BE2C (cell line): ENCODE measurements around the gene ATP2A3.
A peak's percentile ranks its signal among the peaks of the same experiment; 100 is the strongest.

Source experiments
- DNase-seq: peaks from one replicate; pipeline ENCODE4 v3.0.0-alpha.2; 2020
- H3K27me3 ChIP-seq: fragments of 250-450 bp; sonication (Bioruptor Pico); 2 replicates; pipeline ENCODE4 v1.5.1; 2020; ENCODE audit warnings: mild to moderate bottlenecking
- H3K36me3 ChIP-seq: fragments of 250-450 bp; sonication (Bioruptor Pico); 2 replicates; pipeline ENCODE4 v1.5.1; 2020; ENCODE audit warnings: mild to moderate bottlenecking
- H3K4me1 ChIP-seq: fragments of 250-450 bp; sonication (Bioruptor Pico); 2 replicates; pipeline ENCODE4 v1.5.1; 2020
- H3K4me3 ChIP-seq: 2 replicates; pipeline ENCODE4 v1.5.1; 2011; ENCODE audit warnings: low read depth, low read length
- H3K9me3 ChIP-seq: fragments of 250-450 bp; sonication (Bioruptor Pico); 2 replicates; pipeline ENCODE4 v1.5.1; 2020
- TF ChIP-seq, protein P1 (sequence below): IDR thresholded peaks from 2 replicates; pipeline ENCODE4 v1.5.1; 2012; ENCODE audit warnings: mild to moderate bottlenecking, low read depth, low read length

The ATP2A3 gene

DNA sequence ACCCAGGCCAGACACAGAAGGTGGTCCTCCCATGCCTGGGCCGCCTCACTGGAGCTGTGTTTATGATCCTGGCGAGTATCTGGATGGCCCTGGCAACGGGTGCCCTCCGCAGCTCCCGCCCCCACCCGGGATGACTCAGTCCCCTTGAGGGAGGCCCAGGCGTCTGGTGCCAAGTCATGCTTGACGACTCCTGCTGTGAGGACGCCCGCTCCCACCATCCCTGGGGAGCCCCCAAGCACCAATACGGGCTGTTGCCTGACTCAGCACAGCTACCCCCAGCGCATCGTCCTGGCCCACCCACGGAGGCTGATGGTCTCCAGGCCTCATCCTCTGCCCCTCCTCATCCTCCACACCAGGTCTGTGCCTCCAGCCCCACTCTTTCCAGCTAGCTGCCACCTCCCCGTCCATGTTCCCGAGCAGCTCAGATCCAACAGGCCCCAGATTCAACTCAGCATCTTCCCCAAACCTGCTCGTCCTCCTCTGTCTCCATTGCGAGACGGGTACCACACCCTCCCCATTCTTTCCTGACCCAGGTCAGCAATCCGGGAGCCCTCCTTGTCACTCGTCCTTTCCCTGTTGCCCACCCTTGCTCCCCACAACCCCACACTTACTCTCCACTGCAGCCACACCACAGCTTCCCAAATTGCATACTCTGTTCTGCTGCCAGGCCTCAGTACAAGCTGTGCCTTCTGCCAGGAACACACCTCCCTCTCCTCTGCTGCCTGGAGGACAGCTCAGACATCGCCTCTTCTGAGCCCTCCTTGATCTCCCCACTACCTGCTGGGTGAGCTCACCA is 74.0 kb downstream of the ATP2A3 start:
- DNase-seq: peak; percentile 96
- peak overlapping the region; percentile 64 for H3K4me3 ChIP-seq
- no peaks in the 10 kb centered on the region for H3K27me3 ChIP-seq
- TF ChIP-seq, protein P1, sequence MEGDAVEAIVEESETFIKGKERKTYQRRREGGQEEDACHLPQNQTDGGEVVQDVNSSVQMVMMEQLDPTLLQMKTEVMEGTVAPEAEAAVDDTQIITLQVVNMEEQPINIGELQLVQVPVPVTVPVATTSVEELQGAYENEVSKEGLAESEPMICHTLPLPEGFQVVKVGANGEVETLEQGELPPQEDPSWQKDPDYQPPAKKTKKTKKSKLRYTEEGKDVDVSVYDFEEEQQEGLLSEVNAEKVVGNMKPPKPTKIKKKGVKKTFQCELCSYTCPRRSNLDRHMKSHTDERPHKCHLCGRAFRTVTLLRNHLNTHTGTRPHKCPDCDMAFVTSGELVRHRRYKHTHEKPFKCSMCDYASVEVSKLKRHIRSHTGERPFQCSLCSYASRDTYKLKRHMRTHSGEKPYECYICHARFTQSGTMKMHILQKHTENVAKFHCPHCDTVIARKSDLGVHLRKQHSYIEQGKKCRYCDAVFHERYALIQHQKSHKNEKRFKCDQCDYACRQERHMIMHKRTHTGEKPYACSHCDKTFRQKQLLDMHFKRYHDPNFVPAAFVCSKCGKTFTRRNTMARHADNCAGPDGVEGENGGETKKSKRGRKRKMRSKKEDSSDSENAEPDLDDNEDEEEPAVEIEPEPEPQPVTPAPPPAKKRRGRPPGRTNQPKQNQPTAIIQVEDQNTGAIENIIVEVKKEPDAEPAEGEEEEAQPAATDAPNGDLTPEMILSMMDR: no peak
- H3K4me1 ChIP-seq: peaks cover 20% of the 10 kb centered on the region
- H3K36me3 ChIP-seq: peaks cover 2% of the 10 kb centered on the region
- H3K9me3 ChIP-seq: no peaks in the 10 kb centered on the region

DNA sequence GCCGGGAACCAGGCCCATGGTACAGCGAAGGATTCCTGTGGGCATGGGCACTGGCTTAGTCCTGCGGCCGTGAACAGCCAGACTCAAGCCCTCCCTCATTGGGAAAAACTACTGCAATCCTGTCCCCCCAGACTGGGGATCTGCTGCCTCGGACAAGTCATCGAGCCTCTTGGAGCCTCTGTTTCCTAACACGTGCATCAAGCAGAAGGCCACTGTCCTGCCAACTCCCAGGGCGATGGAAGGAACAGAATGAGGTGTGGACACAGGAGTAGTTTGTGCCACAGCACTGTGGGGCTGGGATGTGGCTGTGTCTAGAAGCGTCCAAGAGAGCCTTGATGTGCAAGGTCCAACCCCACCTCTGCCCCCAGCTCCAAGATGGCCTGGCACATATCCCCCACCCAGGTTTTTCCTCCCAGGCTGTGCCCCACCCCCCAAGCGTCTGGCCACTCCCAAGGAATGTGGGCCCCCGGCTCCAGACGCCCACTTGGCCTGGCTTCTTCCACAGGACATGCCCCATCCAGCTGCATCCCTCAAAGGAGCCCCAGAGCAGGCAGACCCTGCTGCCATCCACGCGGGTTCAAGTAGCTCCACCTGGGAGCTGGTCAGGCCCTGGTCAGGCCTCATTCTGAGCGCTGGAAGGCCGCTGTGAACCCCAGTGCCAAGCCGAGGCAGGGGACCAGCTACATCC is 74.8 kb downstream of the ATP2A3 start:
- Histone ChIP-seq H3K4me1 (peaks cover 20% of the 10 kb centered on the region), H3K27me3 (no peaks in the 10 kb centered on the region), H3K36me3 (peaks cover 10% of the 10 kb centered on the region), H3K9me3 (no peaks in the 10 kb centered on the region), H3K4me3 (peak overlapping the region; percentile 28)
- no peak for DNase-seq
- TF ChIP-seq, protein P1: no peak

DNA sequence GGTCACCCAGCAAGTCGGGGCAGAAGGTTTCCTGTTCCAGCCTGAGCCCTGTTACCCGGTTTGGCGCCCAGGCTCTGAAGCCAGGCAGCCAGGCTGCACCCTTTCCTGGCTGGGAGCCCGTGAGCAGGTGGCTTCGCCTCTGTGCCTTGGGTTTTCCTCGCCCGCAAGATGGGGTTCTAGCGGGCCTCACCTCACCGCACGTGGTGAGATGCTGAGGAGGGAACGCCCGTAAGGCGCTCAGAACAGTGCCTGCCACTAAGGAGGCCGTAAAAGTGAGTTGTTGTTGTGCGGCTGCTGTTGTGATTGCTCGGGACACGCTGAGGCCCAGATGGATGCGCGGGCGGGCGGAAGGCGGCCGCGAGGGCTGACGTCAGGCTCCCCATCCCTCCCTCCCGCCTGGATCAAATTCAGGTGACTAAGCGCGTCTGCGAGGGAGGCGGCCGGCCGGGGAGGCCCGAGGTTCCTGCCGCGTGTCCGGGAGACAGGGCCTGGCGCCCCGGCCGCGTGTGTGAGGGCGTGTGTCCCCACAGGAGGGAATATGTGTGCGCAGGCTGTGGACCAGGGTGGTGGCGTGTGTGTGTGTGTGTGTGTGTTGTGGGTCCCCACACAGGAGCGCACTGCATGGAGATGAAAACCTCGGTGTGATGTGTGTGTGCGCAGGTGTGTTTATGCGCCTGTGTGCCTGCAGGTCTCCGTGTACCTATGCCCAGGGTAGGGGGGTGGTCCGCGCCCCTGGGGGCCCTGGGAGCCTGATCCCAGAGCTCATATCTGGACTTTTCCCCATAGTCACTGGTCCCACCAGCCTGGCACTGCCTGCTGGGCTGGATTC is 75.7 kb downstream of the ATP2A3 start:
- H3K4me1 ChIP-seq: peaks cover 20% of the 10 kb centered on the region
- H3K9me3 ChIP-seq: no peaks in the 10 kb centered on the region
- H3K36me3 ChIP-seq: peaks cover 18% of the 10 kb centered on the region
- DNase-seq: peak; percentile 81
- H3K27me3 ChIP-seq: no peaks in the 10 kb centered on the region
- no peak overlapping the region; the same call in 1 of the 2 replicates for H3K4me3 ChIP-seq
- TF ChIP-seq, protein P1: no peak

DNA sequence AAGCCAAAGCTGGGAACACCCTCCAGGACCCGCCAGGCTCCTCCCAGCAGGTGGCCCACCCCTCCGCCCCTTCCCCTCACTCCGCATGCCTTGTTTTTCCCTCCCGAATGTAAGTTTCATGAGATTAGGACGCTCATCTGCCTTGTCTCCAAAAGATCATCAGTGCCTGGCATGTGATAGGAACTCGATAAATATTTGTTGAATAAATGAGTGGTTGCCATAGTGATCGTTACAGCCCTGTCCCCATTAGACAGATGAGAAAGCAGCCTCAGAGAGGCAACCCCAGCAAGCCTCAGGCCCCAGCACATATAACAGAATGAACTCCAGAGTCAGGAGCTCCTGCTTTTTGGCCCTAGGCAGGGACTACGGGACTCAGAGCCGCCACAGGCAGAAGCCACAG is 76.4 kb downstream of the ATP2A3 start:
- Histone ChIP-seq H3K4me1 (peaks cover 20% of the 10 kb centered on the region), H3K36me3 (peaks cover 23% of the 10 kb centered on the region), H3K27me3 (no peaks in the 10 kb centered on the region), H3K4me3 (no peak overlapping the region; the same call in 1 of the 2 replicates), H3K9me3 (no peaks in the 10 kb centered on the region)
- TF ChIP-seq, protein P1: no peak
- no peak for DNase-seq

DNA sequence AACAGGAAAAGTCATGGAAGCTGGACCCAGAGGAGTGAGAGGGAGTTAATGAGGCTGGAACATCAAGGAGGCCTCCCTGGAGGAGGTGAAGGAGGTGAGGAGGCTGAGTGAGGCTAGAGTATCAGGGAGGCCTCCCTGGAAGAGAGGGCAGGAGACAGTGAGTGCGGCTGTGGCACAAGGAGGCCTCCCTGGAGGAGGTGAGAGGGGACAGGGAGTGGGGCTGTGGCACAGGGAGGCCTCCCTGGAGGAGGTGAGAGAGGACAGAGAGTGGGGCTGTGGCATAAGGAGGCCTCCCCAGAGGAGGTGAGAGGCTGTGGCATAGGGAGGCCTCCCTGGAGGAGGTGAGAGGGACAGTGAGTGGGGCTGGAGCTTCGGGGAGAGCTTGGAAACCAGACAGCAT is 76.8 kb downstream of the ATP2A3 start:
- H3K4me1 ChIP-seq: peaks cover 20% of the 10 kb centered on the region
- DNase-seq: no peak
- H3K9me3 ChIP-seq: no peaks in the 10 kb centered on the region
- peaks cover 24% of the 10 kb centered on the region for H3K36me3 ChIP-seq
- TF ChIP-seq, protein P1: no peak
- H3K4me3 ChIP-seq: no peak overlapping the region
- no peaks in the 10 kb centered on the region for H3K27me3 ChIP-seq
